Neural crest cell (in vitro differentiated cells): ENCODE results near the gene FANK1. TPM values are rescaled to one million over a fixed set of nuclear protein-coding genes. Genes with fewer than 3 reads are reported as not detected.

Experiments
- DNase-seq: peaks from one replicate; pipeline ENCODE4 v3.0.0; 2021; ENCODE audit warnings: low read depth, mixed read lengths, low spot score
- H3K27ac Mint-ChIP-seq: one replicate; pipeline ENCODE4 v1.8.0; 2021; ENCODE audit warnings: mild to moderate bottlenecking, mixed read lengths; ENCODE audit not compliant: unreplicated experiment
- H3K27me3 Mint-ChIP-seq: 2 replicates; pipeline ENCODE4 v1.8.0; 2021; ENCODE audit warnings: low read depth, mild to moderate bottlenecking, mixed read lengths
- H3K36me3 Mint-ChIP-seq: 2 replicates; pipeline ENCODE4 v1.8.0; 2021; ENCODE audit warnings: low read depth, mild to moderate bottlenecking, mixed read lengths
- H3K4me1 Mint-ChIP-seq: 2 replicates; pipeline ENCODE4 v1.8.0; 2021; ENCODE audit warnings: mixed read lengths
- H3K4me3 Mint-ChIP-seq: one replicate; pipeline ENCODE4 v1.8.0; 2021; ENCODE audit warnings: mild to moderate bottlenecking, mixed read lengths
- H3K9me3 Mint-ChIP-seq: 2 replicates; pipeline ENCODE4 v1.8.0; 2021; ENCODE audit warnings: mixed read lengths
- total RNA-seq: library from RNA; stranded (reverse); gene quantifications from 2 replicates; pipeline ENCODE4 v1.2.1, GENCODE V29; 2021
- TF ChIP-seq, protein P1 (sequence below): fragments of 200-600 bp; sonication (generic); conservative IDR thresholded peaks from 2 replicates; pipeline ENCODE4 v1.5.0; 2021; ENCODE audit warnings: antibody characterized with exemption, mild to moderate bottlenecking

FANK1 gene
- total RNA-seq, 1 donor from 2014 or later, result 2.4 TPM

DNA sequence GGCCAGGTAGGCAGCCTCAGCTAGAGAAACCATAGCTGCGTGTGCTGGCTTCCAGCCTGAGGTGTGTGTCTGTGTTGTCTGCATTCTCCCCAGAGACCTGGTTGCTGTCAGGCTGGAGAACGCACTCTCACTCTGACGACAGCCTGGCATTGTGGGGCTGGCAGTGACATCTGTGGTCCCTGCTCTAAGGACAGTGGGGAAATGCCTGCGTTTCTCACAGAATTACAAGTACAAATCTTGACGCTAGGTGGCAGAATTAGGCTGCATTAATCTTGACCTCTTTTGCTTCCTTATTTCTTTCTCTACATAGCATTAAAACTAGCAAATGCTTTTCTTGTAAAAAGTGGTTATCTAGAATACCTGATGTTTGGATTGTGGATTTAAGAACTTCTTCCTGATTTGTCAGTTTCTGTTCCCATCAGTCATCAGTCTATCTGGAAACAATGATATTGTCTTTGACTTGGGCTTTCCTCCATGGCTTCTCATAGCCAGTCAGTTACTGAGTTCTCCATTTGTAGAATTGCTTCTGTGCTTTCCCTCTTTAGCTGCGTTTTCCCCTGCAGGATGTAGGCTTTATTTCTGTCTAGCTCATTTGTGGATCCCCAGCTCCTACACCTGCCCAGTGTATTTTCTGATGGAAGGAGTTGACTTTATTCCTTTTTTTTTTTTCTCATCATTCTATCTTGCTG, 86.0 kb downstream of the FANK1 start:
- peak overlapping the region; percentile 38 for H3K27ac Mint-ChIP-seq
- H3K36me3 Mint-ChIP-seq, result no peaks in the 10 kb centered on the region
- H3K27me3 Mint-ChIP-seq, result no peaks in the 10 kb centered on the region
- peak; percentile 35 for DNase-seq
- H3K4me1 Mint-ChIP-seq, result peaks cover 27% of the 10 kb centered on the region
- H3K4me3 Mint-ChIP-seq, result no peak overlapping the region
- TF ChIP-seq, protein P1, sequence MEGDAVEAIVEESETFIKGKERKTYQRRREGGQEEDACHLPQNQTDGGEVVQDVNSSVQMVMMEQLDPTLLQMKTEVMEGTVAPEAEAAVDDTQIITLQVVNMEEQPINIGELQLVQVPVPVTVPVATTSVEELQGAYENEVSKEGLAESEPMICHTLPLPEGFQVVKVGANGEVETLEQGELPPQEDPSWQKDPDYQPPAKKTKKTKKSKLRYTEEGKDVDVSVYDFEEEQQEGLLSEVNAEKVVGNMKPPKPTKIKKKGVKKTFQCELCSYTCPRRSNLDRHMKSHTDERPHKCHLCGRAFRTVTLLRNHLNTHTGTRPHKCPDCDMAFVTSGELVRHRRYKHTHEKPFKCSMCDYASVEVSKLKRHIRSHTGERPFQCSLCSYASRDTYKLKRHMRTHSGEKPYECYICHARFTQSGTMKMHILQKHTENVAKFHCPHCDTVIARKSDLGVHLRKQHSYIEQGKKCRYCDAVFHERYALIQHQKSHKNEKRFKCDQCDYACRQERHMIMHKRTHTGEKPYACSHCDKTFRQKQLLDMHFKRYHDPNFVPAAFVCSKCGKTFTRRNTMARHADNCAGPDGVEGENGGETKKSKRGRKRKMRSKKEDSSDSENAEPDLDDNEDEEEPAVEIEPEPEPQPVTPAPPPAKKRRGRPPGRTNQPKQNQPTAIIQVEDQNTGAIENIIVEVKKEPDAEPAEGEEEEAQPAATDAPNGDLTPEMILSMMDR, result peak; percentile 84
- H3K9me3 Mint-ChIP-seq, result no peaks in the 10 kb centered on the region

DNA sequence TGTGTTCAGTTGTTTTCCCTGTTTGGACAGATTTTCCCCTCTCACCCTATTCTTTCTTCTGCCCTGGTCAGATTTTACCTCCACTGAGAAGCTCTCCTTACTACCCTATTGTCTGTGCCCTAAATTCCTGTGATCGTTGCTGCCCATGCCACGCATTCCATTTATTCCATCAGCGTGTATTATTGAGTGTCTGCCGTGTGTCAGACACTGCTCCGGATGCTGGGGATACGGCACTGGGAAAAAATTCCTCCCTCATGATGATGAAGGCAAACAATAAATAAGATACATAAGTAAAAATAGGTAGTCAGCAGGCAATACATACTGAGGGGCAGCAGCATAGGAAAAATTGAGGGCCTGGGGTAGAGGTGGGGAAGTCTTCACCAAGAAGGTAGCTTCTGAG, 86.8 kb downstream of the FANK1 start:
- no peaks in the 10 kb centered on the region for H3K36me3 Mint-ChIP-seq
- no peaks in the 10 kb centered on the region for H3K27me3 Mint-ChIP-seq
- TF ChIP-seq, protein P1, result no peak
- H3K4me3 Mint-ChIP-seq, result no peak overlapping the region
- peaks cover 27% of the 10 kb centered on the region for H3K4me1 Mint-ChIP-seq
- no peak overlapping the region for H3K27ac Mint-ChIP-seq
- no peak for DNase-seq
- no peaks in the 10 kb centered on the region for H3K9me3 Mint-ChIP-seq

DNA sequence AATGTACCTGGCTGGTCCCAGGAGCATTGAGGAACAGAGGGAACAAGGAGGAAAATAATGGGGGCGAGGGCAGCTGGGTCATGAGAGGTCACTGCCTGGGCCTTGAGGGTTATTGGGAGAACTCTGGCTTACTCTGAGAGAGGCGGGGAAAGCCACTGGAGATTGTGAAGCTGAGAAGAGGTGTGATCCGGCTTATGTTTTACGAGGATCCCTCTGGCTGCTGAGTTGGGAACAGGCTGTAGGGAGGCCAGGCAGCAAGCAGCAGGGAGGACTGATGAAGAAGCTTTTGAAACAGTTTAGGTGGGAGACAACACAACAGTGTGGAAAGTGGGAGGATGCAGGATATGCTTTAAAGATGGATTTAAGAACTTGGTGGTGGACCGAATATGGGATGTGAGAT, 87.3 kb downstream of the FANK1 start:
- peak overlapping the region; percentile 29 for H3K27ac Mint-ChIP-seq
- H3K36me3 Mint-ChIP-seq, result no peaks in the 10 kb centered on the region
- DNase-seq, result no peak
- H3K27me3 Mint-ChIP-seq, result no peaks in the 10 kb centered on the region
- H3K4me1 Mint-ChIP-seq, result peaks cover 27% of the 10 kb centered on the region
- no peak overlapping the region for H3K4me3 Mint-ChIP-seq
- no peaks in the 10 kb centered on the region for H3K9me3 Mint-ChIP-seq
- TF ChIP-seq, protein P1, result no peak

DNA sequence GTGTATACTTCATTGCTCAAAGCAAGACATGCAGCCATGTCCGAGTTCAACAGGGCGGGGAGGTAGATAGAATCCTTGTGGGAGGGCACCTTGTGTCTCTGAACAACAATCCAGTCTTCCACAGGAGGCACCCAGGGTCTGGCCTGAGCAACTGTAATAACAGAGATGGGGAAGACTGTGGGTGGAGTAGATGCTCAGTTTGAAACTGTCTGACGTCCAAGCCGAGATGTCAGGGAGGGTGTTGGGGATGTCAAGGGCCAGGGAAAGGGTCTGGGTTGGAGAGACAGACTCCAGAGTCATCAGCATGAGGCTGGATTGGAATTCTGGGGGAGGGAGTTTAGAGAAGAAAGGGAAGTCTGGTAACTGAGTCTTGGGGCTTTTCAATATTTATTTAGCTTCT, 88.0 kb downstream of the FANK1 start:
- Mint-ChIP-seq H3K4me1 (peaks cover 27% of the 10 kb centered on the region), H3K27me3 (no peaks in the 10 kb centered on the region), H3K9me3 (no peaks in the 10 kb centered on the region), H3K27ac (no peak overlapping the region), H3K4me3 (no peak overlapping the region), H3K36me3 (no peaks in the 10 kb centered on the region)
- no peak for DNase-seq
- TF ChIP-seq, protein P1, result no peak

DNA sequence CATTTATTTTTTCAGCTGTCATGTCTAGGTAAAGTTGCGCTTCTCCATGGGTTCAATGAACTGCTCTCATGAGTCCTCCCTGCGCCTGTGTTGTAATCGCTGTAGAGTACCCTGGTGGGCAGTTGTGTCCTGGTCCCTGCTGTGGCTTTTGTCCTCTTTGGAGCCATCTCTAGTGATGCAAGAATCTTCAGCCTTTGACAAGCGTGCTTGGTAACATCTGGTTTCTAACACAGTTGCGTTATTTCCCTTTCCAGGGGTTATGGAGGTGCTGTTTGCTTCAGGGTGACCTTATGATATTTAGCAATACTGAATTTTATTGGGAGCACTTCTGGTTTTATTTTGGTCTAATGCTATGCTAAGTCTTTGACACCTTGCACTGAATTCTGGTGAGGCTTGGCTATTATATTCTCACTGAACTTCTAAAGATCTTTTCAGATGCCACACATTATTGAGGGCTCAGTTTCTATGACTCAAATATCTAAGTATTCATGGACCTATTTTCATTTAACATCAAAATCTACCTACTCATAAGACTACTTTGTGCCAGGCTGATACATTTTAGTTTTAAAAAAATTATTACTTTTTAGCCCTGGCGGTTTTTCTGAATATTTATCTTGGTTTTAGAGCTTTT, 88.6 kb downstream of the FANK1 start:
- Mint-ChIP-seq H3K27me3 (no peaks in the 10 kb centered on the region), H3K27ac (no peak overlapping the region), H3K36me3 (no peaks in the 10 kb centered on the region), H3K4me3 (no peak overlapping the region), H3K4me1 (peaks cover 27% of the 10 kb centered on the region), H3K9me3 (no peaks in the 10 kb centered on the region)
- no peak for DNase-seq
- TF ChIP-seq, protein P1, result no peak
